HCT116 (cell line): Measurements from ENCODE around the gene ZNF892. TPM values are rescaled to one million over a fixed set of nuclear protein-coding genes. Genes with fewer than 3 reads are reported as not detected.

Experiments
- ATAC-seq: fragments of 200-7000 bp; cut with Tn5 transposase; 2 replicates; pipeline ENCODE4 v1.9.1; 2020; ENCODE audit warnings: mild to moderate bottlenecking, moderate library complexity
- BruUV-seq: library from RNA; stranded (reverse); fragments of 400-500 nt; replicated peaks from 2 replicates; lab custom pipeline; 2021; lab: Mats Ljungman, UMichigan
- CTCF ChIA-PET: fragments of 300-600 bp; sonication (Branson Sonifier 250); formaldehyde crosslinking; loops from one replicate; lab custom pipeline; 2021; ENCODE audit warnings: antibody characterized with exemption; lab: Charles Lee
- POLR2A ChIA-PET: fragments of 300-600, 350-600 bp; sonication (Branson Sonifier 250); formaldehyde crosslinking; loops from one replicate; lab custom pipeline; 2021; ENCODE audit warnings: antibody characterized with exemption; lab: Charles Lee
- RAD21 ChIA-PET, 2 experiments: fragments of 300-600 bp; sonication (Branson Sonifier 250); formaldehyde crosslinking; loops; one replicate each; lab custom pipeline; 2023; ENCODE audit warnings: low total read pairs in 2 of 2; ENCODE audit not compliant: uncharacterized antibody in 2 of 2, unreplicated experiment in 2 of 2, low non-redundant PET in 1 of 2; lab: Charles Lee
- DNase-seq: peaks from one replicate; pipeline ENCODE4 v3.0.0-alpha.2; 2010; ENCODE audit warnings: low read depth, low spot score
- H2AFZ ChIP-seq: fragments of 200-600 bp; shearing (Covaris generic), sonication (generic); 2 replicates; pipeline ENCODE4 v1.6.1; 2017; ENCODE audit warnings: low read depth, mixed run types, mixed read lengths, antibody characterized with exemption, low read length; ENCODE audit not compliant: poor library complexity, severe bottlenecking
- H3K27ac ChIP-seq: 2 replicates; pipeline ENCODE4 v1.5.1; 2012; ENCODE audit warnings: low read depth, low read length
- H3K27me3 ChIP-seq: fragments of 200-600 bp; sonication (generic); 2 replicates; pipeline ENCODE4 v1.6.1; 2016; ENCODE audit warnings: mixed run types, low read length, mixed read lengths; ENCODE audit not compliant: insufficient read depth
- H3K36me3 ChIP-seq, 2 experiments: fragments of 200-500 bp in 1 of 2; fragments of 200-600 bp in 1 of 2; sonication (Bioruptor generic) in 1 of 2; sonication (generic) in 1 of 2; 2 replicates each; pipeline versions ENCODE4 v1.5.1 to v1.6.1; 2014 to 2016; ENCODE audit warnings: low read length in 2 of 2, inconsistent platforms in 1 of 2, mixed read lengths in 1 of 2, mixed run types in 1 of 2; ENCODE audit not compliant: insufficient read depth in 2 of 2, control insufficient read depth in 1 of 2
- H3K4me1 ChIP-seq, 2 experiments: fragments of 200-600 bp in 1 of 2; sonication (generic) in 1 of 2; 2 replicates each; pipeline versions ENCODE4 v1.5.1 to v1.6.1; 2012 to 2017; ENCODE audit warnings: low read length in 2 of 2, inconsistent platforms in 1 of 2, mild to moderate bottlenecking in 1 of 2, mixed read lengths in 1 of 2, mixed run types in 1 of 2, moderate library complexity in 1 of 2; ENCODE audit not compliant: insufficient read depth in 2 of 2, control insufficient read depth in 1 of 2
- H3K4me2 ChIP-seq: fragments of 200-600 bp; sonication (generic); 2 replicates; pipeline ENCODE4 v1.6.1; 2017; ENCODE audit warnings: mixed run types, low read length, mixed read lengths
- H3K4me3 ChIP-seq, 2 experiments: fragments of 200-600 bp in 1 of 2; sonication (generic) in 1 of 2; replicated peaks in 1 of 2; 2 replicates each; pipeline ENCODE4 v1.5.1; 2011 to 2016; ENCODE audit warnings: low read length in 2 of 2, control low read depth in 1 of 2, low read depth in 1 of 2, mild to moderate bottlenecking in 1 of 2, mixed read lengths in 1 of 2, mixed run types in 1 of 2
- H3K79me2 ChIP-seq: fragments of 200-600 bp; sonication (generic); 2 replicates; pipeline ENCODE4 v1.6.1; 2017; ENCODE audit warnings: mild to moderate bottlenecking, mixed run types, low read length, moderate library complexity, mixed read lengths; ENCODE audit not compliant: insufficient read depth
- H3K9ac ChIP-seq: fragments of 200-600 bp; sonication (generic); 2 replicates; pipeline ENCODE4 v1.6.1; 2016; ENCODE audit warnings: low read length, mixed read lengths
- H3K9me2 ChIP-seq: fragments of 200-600 bp; sonication (generic), shearing (Covaris generic); 2 replicates; pipeline ENCODE4 v1.6.1; 2017; ENCODE audit warnings: mixed run types, mild to moderate bottlenecking, moderate library complexity; ENCODE audit not compliant: insufficient read depth
- H3K9me3 ChIP-seq, 2 experiments: fragments of 200-500 bp in 1 of 2; fragments of 200-600 bp in 1 of 2; sonication (Bioruptor generic) in 1 of 2; sonication (generic) in 1 of 2; 2 replicates each; pipeline ENCODE4 v1.6.1; 2014 to 2017; ENCODE audit warnings: low read length in 2 of 2, mixed read lengths in 2 of 2, inconsistent platforms in 1 of 2, low read depth in 1 of 2, mild to moderate bottlenecking in 1 of 2, mixed run types in 1 of 2, moderate library complexity in 1 of 2; ENCODE audit not compliant: control insufficient read depth in 1 of 2, insufficient read depth in 1 of 2
- H4K20me1 ChIP-seq: fragments of 200-600 bp; sonication (generic), shearing (Covaris generic); 2 replicates; pipeline ENCODE4 v1.6.1; 2017; ENCODE audit warnings: mixed run types, mild to moderate bottlenecking, moderate library complexity; ENCODE audit not compliant: insufficient read depth
- CBX3 ChIP-seq: IDR thresholded peaks from 2 replicates; pipeline ENCODE4 v1.6.1; 2012; ENCODE audit warnings: low read depth
- CEBPB ChIP-seq: IDR thresholded peaks from 2 replicates; pipeline ENCODE4 v1.6.1; 2012; ENCODE audit warnings: low read depth
- CTCF ChIP-seq, 3 experiments: fragments of 200-600 bp in 1 of 3; sonication (generic) in 1 of 3; IDR thresholded peaks in 2 of 3; conservative IDR thresholded peaks in 1 of 3; 2 replicates each; pipeline ENCODE4 v1.5.1; 2012 to 2017; ENCODE audit warnings: low read depth in 2 of 3, low read length in 2 of 3, antibody characterized with exemption in 1 of 3, borderline replicate concordance in 1 of 3, control low read depth in 1 of 3, mild to moderate bottlenecking in 1 of 3, mixed read lengths in 1 of 3, mixed run types in 1 of 3, moderate library complexity in 1 of 3; ENCODE audit not compliant: insufficient read depth in 1 of 3
- EGR1 ChIP-seq: IDR thresholded peaks from 2 replicates; pipeline ENCODE4 v1.6.1; 2012; ENCODE audit warnings: low read depth
- ELF1 ChIP-seq: IDR thresholded peaks from 2 replicates; pipeline ENCODE4 v1.6.1; 2012; ENCODE audit warnings: low read depth, borderline replicate concordance
- EZH2phosphoT487 ChIP-seq: fragments of 200-600 bp; IDR thresholded peaks from 2 replicates; pipeline ENCODE4 v1.6.1; 2018; ENCODE audit warnings: antibody characterized with exemption, borderline replicate concordance
- FOSL1 ChIP-seq: IDR thresholded peaks from 2 replicates; pipeline ENCODE4 v1.6.1; 2012; ENCODE audit warnings: low read depth
- JUND ChIP-seq: IDR thresholded peaks from 2 replicates; pipeline ENCODE4 v1.6.1; 2012
- POLR2A ChIP-seq: IDR thresholded peaks from 2 replicates; pipeline ENCODE4 v1.7.0; 2011; ENCODE audit warnings: borderline replicate concordance; ENCODE audit not compliant: insufficient read depth, insufficient read length; ENCODE audit errors: extremely low read depth
- RAD21 ChIP-seq: IDR thresholded peaks from 2 replicates; pipeline ENCODE4 v1.6.1; 2012; ENCODE audit warnings: low read depth, mild to moderate bottlenecking
- SIN3A ChIP-seq: IDR thresholded peaks from 2 replicates; pipeline ENCODE4 v1.6.1; 2012; ENCODE audit warnings: low read depth
- SRF ChIP-seq: IDR thresholded peaks from 2 replicates; pipeline ENCODE4 v1.6.1; 2012; ENCODE audit warnings: low read depth
- ZFX ChIP-seq: fragments of 450-650 bp; IDR thresholded peaks from 2 replicates; pipeline ENCODE4 v1.6.1; 2017
- ZNF274 ChIP-seq: fragments of 200-500 bp; sonication (Bioruptor generic); IDR thresholded peaks from 2 replicates; pipeline ENCODE4 v1.6.1; 2014; ENCODE audit warnings: mild to moderate bottlenecking, low read depth, low read length, inconsistent platforms
- intact Hi-C: fragments of 100-400 bp; cut with micrococcal nuclease; formaldehyde crosslinking; loops from 2 replicates; pipeline ENCODE4 v1.10.0; 2022
- total RNA-seq: library from RNA; stranded (reverse); gene quantifications from one replicate; pipeline ENCODE4 v1.2.1, GENCODE V29; 2021; ENCODE audit not compliant: unreplicated experiment
- TF ChIP-seq, protein P1 (sequence below): IDR thresholded peaks from 2 replicates; pipeline ENCODE4 v1.6.1; 2012; ENCODE audit warnings: low read depth
- TF ChIP-seq, protein P2 (sequence below): IDR thresholded peaks from 2 replicates; pipeline ENCODE4 v1.6.1; 2012
- TF ChIP-seq, protein P3 (sequence below): IDR thresholded peaks from 2 replicates; pipeline ENCODE4 v1.6.1; 2011; ENCODE audit warnings: mild to moderate bottlenecking, low read length, moderate library complexity; ENCODE audit not compliant: insufficient replicate concordance; ENCODE audit errors: extremely low read depth

Gene ZNF892
- total RNA-seq, 1 experiment from 2014 or later: 0.27 TPM

GRCh38 chr2:95171902-95172301 is 35.4 kb upstream of the ZNF892 start:
- H3K4me1 ChIP-seq: no peaks in the 10 kb centered on the region
- H2AFZ ChIP-seq: no peak overlapping the region
- H3K79me2 ChIP-seq: no peaks in the 10 kb centered on the region
- no peak overlapping the region for H3K9ac ChIP-seq
- ChIA-PET POLR2A (no interaction called here), CTCF (no interaction called here), RAD21 (no interaction called here)
- H4K20me1 ChIP-seq: no peaks in the 10 kb centered on the region
- no peaks in the 10 kb centered on the region for H3K27me3 ChIP-seq
- H3K4me2 ChIP-seq: no peak overlapping the region
- intact Hi-C loops: no loop called here
- H3K9me2 ChIP-seq: no peaks in the 10 kb centered on the region
- ATAC-seq: no peak
- no peak for TF ChIP-seq SRF
- no peak for TF ChIP-seq EZH2phosphoT487
- TF ChIP-seq, protein P1, sequence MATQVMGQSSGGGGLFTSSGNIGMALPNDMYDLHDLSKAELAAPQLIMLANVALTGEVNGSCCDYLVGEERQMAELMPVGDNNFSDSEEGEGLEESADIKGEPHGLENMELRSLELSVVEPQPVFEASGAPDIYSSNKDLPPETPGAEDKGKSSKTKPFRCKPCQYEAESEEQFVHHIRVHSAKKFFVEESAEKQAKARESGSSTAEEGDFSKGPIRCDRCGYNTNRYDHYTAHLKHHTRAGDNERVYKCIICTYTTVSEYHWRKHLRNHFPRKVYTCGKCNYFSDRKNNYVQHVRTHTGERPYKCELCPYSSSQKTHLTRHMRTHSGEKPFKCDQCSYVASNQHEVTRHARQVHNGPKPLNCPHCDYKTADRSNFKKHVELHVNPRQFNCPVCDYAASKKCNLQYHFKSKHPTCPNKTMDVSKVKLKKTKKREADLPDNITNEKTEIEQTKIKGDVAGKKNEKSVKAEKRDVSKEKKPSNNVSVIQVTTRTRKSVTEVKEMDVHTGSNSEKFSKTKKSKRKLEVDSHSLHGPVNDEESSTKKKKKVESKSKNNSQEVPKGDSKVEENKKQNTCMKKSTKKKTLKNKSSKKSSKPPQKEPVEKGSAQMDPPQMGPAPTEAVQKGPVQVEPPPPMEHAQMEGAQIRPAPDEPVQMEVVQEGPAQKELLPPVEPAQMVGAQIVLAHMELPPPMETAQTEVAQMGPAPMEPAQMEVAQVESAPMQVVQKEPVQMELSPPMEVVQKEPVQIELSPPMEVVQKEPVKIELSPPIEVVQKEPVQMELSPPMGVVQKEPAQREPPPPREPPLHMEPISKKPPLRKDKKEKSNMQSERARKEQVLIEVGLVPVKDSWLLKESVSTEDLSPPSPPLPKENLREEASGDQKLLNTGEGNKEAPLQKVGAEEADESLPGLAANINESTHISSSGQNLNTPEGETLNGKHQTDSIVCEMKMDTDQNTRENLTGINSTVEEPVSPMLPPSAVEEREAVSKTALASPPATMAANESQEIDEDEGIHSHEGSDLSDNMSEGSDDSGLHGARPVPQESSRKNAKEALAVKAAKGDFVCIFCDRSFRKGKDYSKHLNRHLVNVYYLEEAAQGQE: no peak
- TF ChIP-seq, protein P2, sequence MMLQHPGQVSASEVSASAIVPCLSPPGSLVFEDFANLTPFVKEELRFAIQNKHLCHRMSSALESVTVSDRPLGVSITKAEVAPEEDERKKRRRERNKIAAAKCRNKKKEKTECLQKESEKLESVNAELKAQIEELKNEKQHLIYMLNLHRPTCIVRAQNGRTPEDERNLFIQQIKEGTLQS: no peak
- TF ChIP-seq CTCF (IDR thresholded peaks at IDR 0.05 in 2 of 3, conservative IDR thresholded peaks at IDR 0.05 in 1 of 3; ENCODE audit: borderline replicate concordance in 1 of 3, insufficient read depth in 1 of 3, low read depth in 2 of 3, low read length in 2 of 3): no peak
- TF ChIP-seq RAD21: no peak
- TF ChIP-seq FOSL1: no peak
- TF ChIP-seq, protein P3, sequence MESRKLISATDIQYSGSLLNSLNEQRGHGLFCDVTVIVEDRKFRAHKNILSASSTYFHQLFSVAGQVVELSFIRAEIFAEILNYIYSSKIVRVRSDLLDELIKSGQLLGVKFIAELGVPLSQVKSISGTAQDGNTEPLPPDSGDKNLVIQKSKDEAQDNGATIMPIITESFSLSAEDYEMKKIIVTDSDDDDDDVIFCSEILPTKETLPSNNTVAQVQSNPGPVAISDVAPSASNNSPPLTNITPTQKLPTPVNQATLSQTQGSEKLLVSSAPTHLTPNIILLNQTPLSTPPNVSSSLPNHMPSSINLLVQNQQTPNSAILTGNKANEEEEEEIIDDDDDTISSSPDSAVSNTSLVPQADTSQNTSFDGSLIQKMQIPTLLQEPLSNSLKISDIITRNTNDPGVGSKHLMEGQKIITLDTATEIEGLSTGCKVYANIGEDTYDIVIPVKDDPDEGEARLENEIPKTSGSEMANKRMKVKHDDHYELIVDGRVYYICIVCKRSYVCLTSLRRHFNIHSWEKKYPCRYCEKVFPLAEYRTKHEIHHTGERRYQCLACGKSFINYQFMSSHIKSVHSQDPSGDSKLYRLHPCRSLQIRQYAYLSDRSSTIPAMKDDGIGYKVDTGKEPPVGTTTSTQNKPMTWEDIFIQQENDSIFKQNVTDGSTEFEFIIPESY: no peak
- no peak for TF ChIP-seq ZFX
- TF ChIP-seq JUND: no peak
- TF ChIP-seq CBX3: no peak
- TF ChIP-seq CEBPB: no peak
- TF ChIP-seq EGR1: no peak
- TF ChIP-seq POLR2A: no peak
- no peak for TF ChIP-seq SIN3A
- TF ChIP-seq ELF1: no peak
- TF ChIP-seq ZNF274: no peak
- H3K4me3 ChIP-seq: no peak overlapping the region
- H3K9me3 ChIP-seq: no peaks in the 10 kb centered on the region
- no peak overlapping the region for H3K27ac ChIP-seq
- BruUV-seq: no TSS peak
- no peaks in the 10 kb centered on the region for H3K36me3 ChIP-seq
- DNase-seq: no peak
